GM11168 (cell line): ENCODE results near the gene CIT.
"Not testable (repeated sequence)": the region's sequence is repeated elsewhere in the genome, so short reads cannot be mapped to it uniquely, and the experiment has no call there.

Experiments
- in situ Hi-C: fragments of 300-500 bp; cut with MboI; formaldehyde crosslinking; loops from one replicate; pipeline ENCODE4 v1.12.0; 2022; ENCODE audit warnings: low sequenced_read_pairs; ENCODE audit not compliant: unreplicated experiment

The CIT gene

DNA sequence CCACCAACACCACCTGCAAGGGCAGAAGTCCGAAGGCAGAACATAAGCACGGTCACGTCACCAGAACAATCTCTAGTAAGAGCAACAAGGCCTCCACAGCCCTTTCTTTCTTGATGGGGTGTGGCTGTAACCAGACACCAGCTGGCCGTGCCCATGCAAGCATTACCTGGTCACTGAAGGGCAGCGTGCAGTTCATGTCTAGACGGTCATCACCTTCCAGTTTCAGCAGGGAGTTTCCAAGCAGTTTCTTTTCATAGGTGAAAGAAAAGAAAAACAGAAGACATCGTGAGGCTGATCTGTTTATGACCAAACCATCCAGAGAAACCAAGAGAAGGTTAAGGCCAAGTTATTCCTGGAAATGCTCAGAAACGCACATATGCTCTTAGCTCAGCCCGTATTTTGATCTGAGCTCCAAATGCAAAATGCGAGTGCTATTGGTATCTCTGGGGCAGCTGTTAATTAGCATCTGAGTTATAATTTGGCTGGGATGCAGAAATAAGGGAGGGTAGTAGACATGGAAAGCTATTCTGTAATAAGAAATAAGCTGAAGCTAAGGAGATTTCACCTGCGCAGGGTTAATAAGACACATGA lies 166.7 kb downstream of the CIT start:
- in situ Hi-C loops = no loop called here

DNA sequence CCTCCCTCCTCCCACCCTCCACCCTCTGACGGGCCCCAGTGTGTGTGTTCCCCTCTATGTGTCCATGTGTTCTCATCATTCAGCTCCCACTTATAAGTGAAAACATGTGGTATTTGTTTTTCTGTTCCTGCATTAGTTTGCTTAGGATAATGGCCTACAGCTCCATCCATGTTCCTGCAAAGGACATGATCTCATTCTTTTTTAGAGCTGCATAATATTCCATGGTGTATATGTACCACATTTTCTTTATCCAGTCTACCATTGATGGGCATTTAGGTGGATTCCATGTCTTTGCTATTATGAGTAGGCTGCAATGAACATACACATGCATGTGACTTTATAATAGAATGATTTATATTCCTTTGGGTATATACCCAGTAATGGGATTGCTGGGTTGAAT lies 170.7 kb downstream of the CIT start:
- in situ Hi-C loops = not testable (repeated sequence)

DNA sequence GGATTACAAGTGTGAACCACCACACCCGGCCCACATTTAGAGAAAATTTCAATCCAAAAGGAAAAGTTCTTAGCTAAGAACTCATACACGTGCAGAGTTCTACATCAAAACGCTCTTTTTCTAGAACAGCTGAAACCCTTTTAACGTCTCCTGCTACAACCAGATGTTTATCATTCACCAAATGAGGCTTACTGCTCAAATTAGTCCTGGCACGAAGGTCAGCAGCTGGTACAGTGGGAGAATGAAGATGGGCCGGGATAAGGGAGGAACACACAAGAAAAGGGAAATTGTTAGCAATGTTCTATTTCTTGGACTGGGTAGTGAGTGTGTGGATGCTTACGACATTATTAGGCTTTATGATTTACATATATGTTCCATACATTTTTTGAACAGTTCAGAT lies 171.9 kb downstream of the CIT start:
- in situ Hi-C loops = no loop called here

DNA sequence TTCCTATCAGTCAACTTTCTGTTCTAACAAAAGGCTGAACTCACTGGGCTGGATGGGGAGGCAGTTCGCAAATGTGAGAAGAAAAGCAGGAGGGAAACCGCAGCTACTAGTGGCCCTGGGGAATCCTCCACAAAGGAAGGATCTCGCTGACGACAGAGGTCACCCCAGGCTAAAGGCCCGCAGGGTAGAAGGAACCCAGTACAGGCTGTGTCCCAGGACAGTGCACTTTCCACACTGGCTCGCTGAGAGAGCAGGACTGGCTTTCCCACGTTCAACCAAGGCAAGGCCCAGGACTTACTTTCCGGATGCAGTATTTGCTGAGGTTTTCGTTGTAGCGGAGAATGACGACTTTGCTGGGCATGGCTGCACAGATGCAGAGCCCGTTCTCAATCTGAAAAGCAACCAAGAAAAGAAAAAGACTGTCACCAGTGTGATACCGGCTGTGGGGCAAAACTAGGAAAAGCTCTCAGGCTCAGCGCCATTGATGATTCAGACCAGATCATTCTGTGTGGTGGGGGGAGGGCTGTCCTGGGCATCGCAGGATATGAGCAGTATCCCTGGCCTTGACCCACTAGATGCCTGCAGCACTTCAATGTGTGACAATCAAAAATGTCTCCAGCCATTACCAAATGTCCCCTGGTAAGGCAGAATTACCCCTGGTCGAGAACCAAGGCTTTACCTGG lies 172.9 kb downstream of the CIT start:
- in situ Hi-C loops = no loop called here

DNA sequence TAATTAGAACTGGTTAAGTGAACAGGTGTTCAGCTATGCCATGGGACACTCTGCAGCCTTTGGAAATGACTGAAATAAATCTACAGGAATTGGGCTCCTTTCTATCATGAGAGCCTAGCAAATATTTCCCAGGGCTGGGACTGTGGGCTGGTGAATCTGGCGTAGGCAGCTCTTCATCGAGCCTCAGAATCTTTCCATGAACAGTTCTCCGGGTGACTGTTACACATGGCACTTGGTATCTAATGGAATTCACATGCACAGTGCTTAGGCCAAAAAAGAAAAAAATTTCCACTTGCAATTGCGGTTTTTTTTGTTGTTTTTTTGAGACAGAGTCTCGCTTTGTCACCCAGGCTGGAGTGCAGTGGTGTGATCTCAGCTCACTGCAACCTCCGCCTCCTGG lies 177.0 kb downstream of the CIT start:
- in situ Hi-C loops = no loop called here

DNA sequence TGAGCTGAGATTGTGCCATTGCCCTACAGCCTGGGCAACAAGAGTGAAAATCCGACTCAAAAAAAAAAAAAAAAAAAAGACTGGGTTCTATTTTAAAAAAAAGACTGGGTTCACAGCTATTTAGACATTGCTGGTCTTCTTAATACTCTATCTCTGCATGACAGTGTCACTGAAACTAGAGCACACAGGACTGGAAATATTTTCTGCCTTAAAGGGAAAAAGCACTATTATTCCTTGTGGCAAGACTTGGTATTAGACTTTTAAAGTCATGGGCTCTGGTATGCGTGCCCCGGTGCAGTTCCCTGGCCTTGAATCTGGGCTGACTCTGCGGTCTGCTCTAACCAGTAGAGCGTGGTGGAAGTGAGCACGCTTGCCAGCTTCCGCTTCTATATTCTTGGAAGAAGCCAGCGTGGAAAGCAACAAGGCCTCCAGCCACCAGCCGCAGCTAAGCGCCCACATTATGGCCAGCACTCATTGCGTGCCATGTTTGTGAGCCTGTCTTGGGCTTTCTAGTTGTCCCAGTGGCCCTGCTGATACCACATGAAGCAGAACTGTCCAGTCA lies 177.8 kb downstream of the CIT start:
- in situ Hi-C loops = no loop called here

DNA sequence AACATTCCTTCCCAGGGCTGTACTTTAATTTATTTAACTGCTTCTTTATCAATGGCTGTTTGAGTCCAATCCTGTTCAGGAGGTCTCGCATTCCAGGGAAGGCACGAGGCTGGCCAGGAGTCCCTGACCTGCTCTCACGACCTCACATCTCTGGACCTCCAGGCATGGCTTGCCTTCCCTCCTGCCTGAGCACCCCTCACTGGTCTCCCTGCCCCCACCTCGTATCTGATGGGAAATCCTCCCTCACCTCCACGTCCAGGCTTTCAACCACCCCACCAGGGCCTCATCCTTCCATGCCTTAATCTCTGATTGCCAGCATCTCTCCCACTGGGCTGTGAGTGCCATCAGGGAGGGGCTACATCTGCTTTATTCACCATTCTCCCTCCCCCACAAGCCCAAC lies 180.2 kb downstream of the CIT start:
- in situ Hi-C loops = no loop called here

DNA sequence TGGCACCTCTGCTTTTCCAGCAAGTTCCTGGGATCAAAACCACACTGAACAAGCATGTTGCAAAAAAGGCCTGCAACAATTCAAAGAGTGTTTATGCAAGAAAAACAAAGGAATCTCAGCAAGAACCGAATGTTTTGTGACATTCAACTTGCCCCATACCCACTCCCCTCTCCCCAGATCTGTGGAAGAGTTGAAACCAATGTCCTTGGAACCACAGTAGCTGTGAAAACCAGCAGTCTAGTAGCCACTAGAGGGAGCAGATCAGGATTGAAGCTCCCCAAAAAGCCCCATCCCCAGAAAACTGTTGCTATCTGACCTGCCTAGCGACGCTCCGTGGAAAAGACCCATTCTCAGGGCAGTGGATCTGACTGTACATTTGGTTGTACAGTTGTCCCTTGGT lies 182.1 kb downstream of the CIT start:
- in situ Hi-C loops = no loop called here

DNA sequence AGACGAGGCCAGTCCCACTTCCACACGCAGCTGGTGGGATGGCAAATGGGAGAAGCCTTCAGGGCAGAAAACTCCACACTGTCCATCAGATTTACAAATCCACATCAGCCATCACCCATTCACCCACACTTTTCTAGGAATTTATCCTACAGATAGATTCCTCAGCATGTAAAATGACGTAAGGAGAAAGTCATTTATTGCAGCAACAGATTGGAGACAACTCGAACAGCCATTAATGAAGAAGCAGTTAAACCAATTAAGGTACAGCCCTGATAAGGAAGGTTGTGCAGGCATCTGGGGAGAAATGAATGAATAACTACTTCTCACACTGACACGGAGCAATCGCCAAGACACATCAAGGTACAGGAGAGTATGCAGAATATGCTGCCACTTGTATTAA lies 183.0 kb downstream of the CIT start:
- in situ Hi-C loops = no loop called here

DNA sequence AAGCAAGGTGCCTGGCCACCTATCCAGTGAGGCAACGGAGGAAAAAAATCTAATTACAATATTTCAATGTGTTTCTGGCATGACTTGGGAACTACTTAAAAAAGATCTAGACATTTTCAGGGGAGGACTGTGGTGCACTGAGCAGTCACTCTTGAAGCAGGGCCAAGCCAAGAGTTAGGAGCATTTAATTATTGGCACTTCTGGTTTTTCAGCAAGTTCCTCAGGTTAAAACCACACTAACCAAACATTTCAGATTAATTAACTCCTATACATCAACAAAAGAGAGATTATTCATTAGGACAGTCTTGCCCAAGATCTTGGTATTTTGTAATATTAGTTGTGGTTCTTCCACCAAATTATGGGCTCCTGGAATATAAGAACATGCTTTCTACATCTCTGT lies 183.6 kb downstream of the CIT start:
- in situ Hi-C loops = no loop called here

DNA sequence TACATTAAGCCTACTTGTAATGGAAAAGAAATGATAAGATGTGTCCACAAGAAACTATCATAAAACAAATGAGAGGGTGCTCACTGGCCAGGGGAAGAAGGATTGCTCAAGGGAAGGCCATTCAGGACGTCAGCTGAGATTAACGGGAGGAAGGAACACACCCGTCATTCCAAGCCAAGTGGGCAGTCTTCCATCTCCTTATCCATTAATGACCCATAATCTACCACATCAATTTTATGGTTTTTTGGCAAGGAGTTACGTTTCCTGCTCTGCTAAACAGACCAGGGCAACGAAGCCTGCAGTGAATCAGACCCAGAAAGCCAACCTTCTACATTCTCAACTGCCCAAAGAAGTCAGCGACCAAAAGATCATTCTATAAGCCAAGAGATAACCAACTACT lies 184.1 kb downstream of the CIT start:
- in situ Hi-C loops = no loop called here

DNA sequence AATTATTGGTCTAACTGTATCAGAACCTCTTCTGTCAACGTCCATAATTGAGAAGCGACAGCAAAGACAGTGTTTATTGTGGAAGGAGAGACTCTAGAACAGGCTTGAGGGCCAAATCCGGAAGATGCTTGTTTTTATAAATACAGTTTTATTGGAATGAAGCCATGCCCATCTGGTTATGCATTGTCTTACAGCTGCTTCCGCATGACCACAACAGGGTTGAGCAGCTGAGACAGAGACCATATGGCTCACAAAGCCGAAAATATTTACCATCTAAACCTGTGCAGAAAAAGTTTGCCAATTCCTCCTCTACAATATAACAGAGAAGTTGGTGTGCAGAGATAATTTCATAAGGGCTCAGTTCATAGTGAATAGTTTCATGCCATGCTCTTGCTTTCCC lies 184.7 kb downstream of the CIT start:
- in situ Hi-C loops = no loop called here

DNA sequence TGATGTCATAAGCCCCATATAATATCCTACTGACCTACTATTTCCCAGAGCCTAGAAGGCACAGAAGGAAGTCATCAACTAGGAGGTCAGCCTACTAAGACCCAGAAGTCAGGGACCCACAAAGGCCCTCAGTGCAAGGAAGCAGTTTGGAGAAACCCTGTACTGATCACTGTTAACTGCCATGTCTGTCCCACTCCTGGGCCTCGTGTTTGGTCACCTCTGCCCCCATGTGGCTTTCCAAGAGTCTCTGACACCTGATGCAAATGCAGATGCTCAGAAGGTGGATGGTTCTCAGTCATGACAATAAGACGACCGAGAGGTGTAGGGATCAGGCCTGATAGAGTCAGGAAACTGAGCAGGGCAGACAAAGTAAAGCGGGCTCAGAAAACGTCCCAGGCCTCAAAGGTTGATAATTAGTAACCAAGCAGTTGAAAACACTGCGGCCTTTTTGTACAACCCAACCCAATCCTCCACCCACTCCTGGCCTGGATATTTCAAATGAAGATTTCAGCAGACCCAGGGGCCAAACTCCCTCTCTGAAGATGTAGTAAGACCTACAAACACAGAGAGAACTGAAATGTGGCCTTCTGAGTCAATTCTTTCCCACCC lies 185.8 kb downstream of the CIT start:
- in situ Hi-C loops = no loop called here

DNA sequence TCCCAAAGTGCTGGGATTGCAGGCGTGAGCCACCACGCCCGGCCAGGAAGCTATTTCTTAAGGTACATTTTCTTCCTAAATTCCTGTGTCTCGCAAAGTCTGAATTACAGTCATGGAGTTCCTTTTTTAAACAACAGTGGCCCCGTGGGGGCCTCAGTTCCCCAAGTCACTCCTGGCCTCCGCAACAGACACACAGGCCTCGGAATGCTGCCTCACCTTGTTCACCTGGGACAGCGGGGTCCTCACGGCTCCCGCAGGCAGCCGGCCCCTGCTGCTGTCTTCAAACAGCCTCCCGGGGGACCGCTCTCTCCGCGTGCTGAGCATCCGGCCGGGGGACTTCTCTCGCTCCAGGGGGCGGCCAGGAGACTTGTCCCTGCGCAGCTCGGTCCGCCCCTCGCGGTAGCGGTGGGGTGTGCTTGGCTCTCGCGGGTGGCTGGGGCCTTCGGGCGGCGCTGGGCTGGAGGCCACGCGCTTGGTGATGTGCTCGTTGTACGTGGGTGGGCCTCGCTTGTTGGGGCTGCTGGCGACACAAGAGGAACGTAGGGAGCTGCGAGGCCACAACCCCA lies 187.1 kb downstream of the CIT start:
- in situ Hi-C loops = no loop called here

DNA sequence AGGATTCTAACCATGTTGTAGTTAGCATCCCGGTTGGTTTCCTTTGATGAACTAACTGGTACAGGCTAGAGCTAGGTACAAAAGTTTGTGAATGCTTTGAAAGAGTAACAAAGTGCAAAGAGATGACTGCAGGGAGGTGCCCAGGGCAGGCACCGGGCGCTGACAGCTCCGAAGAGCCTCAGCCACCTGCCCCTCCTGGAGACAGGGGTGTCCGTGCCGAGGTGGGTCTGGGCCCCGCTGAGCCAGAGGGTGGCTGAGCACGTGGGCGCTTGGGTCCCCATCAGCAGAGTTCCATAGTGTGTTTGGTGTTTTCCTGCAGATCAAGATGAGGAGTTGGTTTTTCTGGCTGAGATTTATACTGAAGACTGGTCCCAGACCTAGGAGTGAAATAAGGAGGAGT lies 189.2 kb downstream of the CIT start:
- in situ Hi-C loops = no loop called here

DNA sequence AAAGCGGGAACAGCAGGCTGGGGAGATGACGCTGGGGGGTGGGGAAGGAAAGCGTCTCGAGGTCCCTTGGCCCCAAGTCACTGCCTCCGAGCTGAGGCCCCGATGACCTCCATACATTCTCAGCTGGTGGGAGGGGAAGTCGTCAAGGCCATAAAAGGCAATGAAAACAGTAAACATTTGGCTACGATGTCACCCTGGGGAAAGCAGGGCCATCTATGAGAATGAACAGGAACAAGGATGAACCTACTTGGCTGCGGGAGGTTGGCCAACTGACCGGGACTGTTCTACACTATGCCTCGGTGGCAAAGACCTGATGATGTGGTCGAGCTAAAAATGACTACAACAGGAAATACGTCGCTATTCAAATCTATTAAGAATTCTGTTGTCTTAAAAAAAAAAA lies 189.7 kb downstream of the CIT start:
- in situ Hi-C loops = no loop called here

DNA sequence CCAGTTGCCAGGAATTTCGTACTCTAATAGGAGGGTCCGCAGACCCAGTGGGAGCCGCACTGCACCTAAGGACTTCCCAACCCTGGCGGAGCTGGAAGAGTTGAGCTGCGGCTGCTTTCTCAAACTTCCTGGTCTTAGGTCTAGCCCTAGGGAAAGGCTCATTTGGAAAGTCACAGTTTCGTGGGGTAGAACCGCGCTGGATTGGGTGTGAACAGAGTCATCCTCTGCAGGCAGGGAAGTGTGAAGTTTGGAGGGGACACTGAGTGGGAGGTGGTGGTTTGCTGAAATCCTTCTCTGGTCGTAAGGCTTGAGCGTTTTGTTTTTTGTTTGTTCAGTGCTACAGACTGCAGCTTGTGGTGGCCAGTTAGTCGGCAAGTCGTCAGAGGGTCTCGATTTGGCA lies 190.3 kb downstream of the CIT start:
- in situ Hi-C loops = no loop called here

DNA sequence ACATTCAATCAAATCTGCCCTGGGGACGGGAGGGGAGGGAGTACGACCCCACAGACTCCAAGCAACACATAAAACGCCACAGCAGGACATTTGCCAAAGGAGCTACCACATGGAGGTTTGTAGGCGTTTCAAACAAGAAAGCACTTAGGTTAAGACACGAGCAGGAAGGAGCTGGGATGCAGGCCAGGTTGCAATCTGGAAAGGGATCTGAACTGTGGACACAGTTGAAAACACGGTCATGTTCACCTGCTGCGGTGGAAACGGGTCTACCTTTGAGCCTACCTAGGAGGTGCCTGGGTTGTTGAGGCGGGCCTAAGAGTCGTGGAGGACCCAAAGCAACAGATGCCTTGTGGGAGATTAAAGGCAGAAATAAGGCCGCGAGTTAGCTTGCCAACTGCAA lies 190.8 kb downstream of the CIT start:
- in situ Hi-C loops = no loop called here

DNA sequence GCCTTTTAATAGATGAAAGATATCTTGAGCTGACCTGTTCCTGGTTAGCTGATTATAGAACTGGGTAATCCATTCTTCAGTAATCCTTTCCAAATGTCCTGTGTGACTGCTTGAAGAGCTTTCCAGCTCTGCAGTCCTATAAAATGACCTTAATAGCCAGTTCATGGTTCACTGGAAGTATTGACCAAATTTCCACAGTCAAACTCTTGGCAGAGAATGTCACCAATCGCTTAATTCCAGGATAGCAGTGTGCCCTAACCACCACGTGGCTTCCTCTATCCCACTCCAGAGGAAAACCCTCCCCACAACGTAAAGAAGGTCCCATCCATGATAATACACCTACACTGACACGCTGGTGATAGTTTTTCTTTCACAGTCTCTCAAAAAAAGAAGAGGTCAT lies 191.7 kb downstream of the CIT start:
- in situ Hi-C loops = no loop called here

DNA sequence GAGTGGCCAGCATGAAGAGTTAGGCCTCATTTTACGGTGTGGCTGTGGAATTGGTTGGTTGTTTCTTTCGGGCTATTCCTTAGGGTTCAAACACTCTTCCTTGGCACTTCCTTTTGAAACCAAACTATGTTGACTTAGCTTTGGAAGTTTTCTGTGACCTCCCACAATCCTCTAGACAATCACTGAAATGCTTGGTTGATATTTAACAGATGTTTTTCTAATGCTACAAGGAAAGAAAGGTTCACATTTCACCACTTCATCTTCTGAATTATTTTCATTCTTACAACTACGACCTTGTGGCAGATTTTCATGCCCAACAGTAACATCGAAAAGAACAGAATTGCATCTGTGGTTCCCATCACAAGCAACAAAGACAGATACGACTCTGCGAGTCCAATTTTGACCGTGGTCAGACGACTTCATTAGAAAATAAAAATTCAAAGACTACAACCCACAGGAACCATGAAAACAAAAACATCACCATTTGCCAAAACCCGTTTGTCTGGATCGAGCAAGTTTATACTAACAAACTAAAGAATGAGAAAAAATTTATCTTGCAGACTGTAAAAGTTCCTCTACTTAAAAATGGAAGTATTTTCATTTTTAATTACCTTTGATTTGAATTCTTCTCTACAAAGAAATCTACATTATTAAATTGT lies 192.3 kb downstream of the CIT start:
- in situ Hi-C loops = no loop called here

DNA sequence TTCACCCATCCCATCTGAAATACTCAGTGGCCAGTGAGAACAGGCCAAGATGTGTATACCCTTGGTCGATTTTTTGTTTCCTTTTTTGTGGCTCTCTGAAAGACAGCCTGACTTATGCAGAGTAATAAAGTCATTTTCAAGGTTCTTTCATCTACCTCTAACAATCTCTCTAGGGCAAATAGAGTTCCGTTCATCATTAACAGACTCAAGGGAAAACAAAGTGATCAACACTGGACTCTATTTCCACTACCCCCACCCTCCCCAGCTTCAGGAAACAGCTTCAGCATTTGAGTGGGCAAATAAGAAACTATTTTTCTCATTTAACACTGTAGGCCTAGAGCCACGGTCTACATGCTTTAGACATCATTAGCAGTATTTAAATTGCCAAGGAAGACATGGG lies 193.3 kb downstream of the CIT start:
- in situ Hi-C loops = no loop called here
